ENCODE measurements around the gene LIPC. TPM values are rescaled to one million over a fixed set of nuclear protein-coding genes. Genes with fewer than 3 reads are reported as not detected.

Gene LIPC
- total and polyA plus RNA-seq, 4 donors: 0.17 to 0.99 (median 0.62) TPM

GRCh38 chr15:58561321-58561720 lies 129.5 kb downstream of the LIPC start:
- Histone ChIP-seq H3K27ac (ENCODE audit: low read depth, low read length) (no peak overlapping the region), H3K4me3 (ENCODE audit: low read depth, low read length) (no peak overlapping the region), H3K36me3 (ENCODE audit: control insufficient read depth, insufficient read depth, low read length) (no peaks in the 10 kb centered on the region), H3K4me1 (ENCODE audit: control insufficient read depth, insufficient read depth, low read length) (peaks cover 4% of the 10 kb centered on the region), H3K9me3 (ENCODE audit: control insufficient read depth, insufficient read depth, low read length) (no peaks in the 10 kb centered on the region), H3K27me3 (ENCODE audit: control insufficient read depth, insufficient read depth, low read length) (no peaks in the 10 kb centered on the region)
- 0% methylated on average over 1 of the region's 1 CpG for WGBS (ENCODE audit: insufficient coverage)
- no peak for DNase-seq (ENCODE audit: low read depth in 4 of 6, low spot score in 6 of 6)

GRCh38 chr15:58562135-58562534 lies 130.3 kb downstream of the LIPC start:
- WGBS (ENCODE audit: insufficient coverage): 30% methylated on average over 3 of the region's 3 CpGs
- DNase-seq (ENCODE audit: low read depth in 4 of 6, low spot score in 6 of 6): peak in 1 of 6 donors; percentile 37
- no peaks in the 10 kb centered on the region for H3K9me3 ChIP-seq (ENCODE audit: control insufficient read depth, insufficient read depth, low read length)
- H3K4me3 ChIP-seq (ENCODE audit: low read depth, low read length): no peak overlapping the region
- H3K27ac ChIP-seq (ENCODE audit: low read depth, low read length): no peak overlapping the region
- H3K27me3 ChIP-seq (ENCODE audit: control insufficient read depth, insufficient read depth, low read length): no peaks in the 10 kb centered on the region
- peaks cover 4% of the 10 kb centered on the region for H3K4me1 ChIP-seq (ENCODE audit: control insufficient read depth, insufficient read depth, low read length)
- H3K36me3 ChIP-seq (ENCODE audit: control insufficient read depth, insufficient read depth, low read length): no peaks in the 10 kb centered on the region

- Histone ChIP-seq H3K27ac (ENCODE audit: low read depth, low read length) (no peak overlapping the region), H3K4me1 (ENCODE audit: control insufficient read depth, insufficient read depth, low read length) (peaks cover 4% of the 10 kb centered on the region), H3K9me3 (ENCODE audit: control insufficient read depth, insufficient read depth, low read length) (no peaks in the 10 kb centered on the region), H3K27me3 (ENCODE audit: control insufficient read depth, insufficient read depth, low read length) (no peaks in the 10 kb centered on the region), H3K4me3 (ENCODE audit: low read depth, low read length) (no peak overlapping the region), H3K36me3 (ENCODE audit: control insufficient read depth, insufficient read depth, low read length) (no peaks in the 10 kb centered on the region)
- DNase-seq (ENCODE audit: low read depth in 4 of 6, low spot score in 6 of 6): peak in 1 of 6 donors; percentile 37
- 73% methylated on average over 5 of the region's 6 CpGs for WGBS (ENCODE audit: insufficient coverage)
Observed at GRCh38 chr15:58564981-58565380, 133.2 kb downstream of the LIPC start.

GRCh38 chr15:58565619-58566018 lies 133.8 kb downstream of the LIPC start:
- Histone ChIP-seq H3K27ac (ENCODE audit: low read depth, low read length) (no peak overlapping the region), H3K27me3 (ENCODE audit: control insufficient read depth, insufficient read depth, low read length) (no peaks in the 10 kb centered on the region), H3K4me1 (ENCODE audit: control insufficient read depth, insufficient read depth, low read length) (peaks cover 4% of the 10 kb centered on the region), H3K36me3 (ENCODE audit: control insufficient read depth, insufficient read depth, low read length) (no peaks in the 10 kb centered on the region), H3K4me3 (ENCODE audit: low read depth, low read length) (no peak overlapping the region), H3K9me3 (ENCODE audit: control insufficient read depth, insufficient read depth, low read length) (no peaks in the 10 kb centered on the region)
- DNase-seq (ENCODE audit: low read depth in 4 of 6, low spot score in 6 of 6): no peak
- WGBS (ENCODE audit: insufficient coverage): 90% methylated on average over 2 of the region's 4 CpGs

GRCh38 chr15:58566029-58566428 lies 134.2 kb downstream of the LIPC start:
- Histone ChIP-seq H3K9me3 (ENCODE audit: control insufficient read depth, insufficient read depth, low read length) (no peaks in the 10 kb centered on the region), H3K4me3 (ENCODE audit: low read depth, low read length) (no peak overlapping the region), H3K27me3 (ENCODE audit: control insufficient read depth, insufficient read depth, low read length) (no peaks in the 10 kb centered on the region), H3K4me1 (ENCODE audit: control insufficient read depth, insufficient read depth, low read length) (peaks cover 4% of the 10 kb centered on the region), H3K27ac (ENCODE audit: low read depth, low read length) (no peak overlapping the region), H3K36me3 (ENCODE audit: control insufficient read depth, insufficient read depth, low read length) (no peaks in the 10 kb centered on the region)
- no peak for DNase-seq (ENCODE audit: low read depth in 4 of 6, low spot score in 6 of 6)
- WGBS (ENCODE audit: insufficient coverage): 67% methylated on average over 6 of the region's 6 CpGs

- Histone ChIP-seq H3K27me3 (ENCODE audit: control insufficient read depth, insufficient read depth, low read length) (no peaks in the 10 kb centered on the region), H3K9me3 (ENCODE audit: control insufficient read depth, insufficient read depth, low read length) (no peaks in the 10 kb centered on the region), H3K27ac (ENCODE audit: low read depth, low read length) (peak overlapping the region; percentile 33), H3K4me3 (ENCODE audit: low read depth, low read length) (no peak overlapping the region), H3K36me3 (ENCODE audit: control insufficient read depth, insufficient read depth, low read length) (no peaks in the 10 kb centered on the region), H3K4me1 (ENCODE audit: control insufficient read depth, insufficient read depth, low read length) (peaks cover 7% of the 10 kb centered on the region)
- WGBS (ENCODE audit: insufficient coverage): 13% methylated on average over 1 of the region's 2 CpGs
- DNase-seq (ENCODE audit: low read depth in 4 of 6, low spot score in 6 of 6): peak in 2 of 6 donors; percentile 35 to 52
Observed at GRCh38 chr15:58568157-58568571, 136.4 kb downstream of the LIPC start.

GRCh38 chr15:58569455-58569854 lies 137.7 kb downstream of the LIPC start:
- Histone ChIP-seq H3K4me1 (ENCODE audit: control insufficient read depth, insufficient read depth, low read length) (peaks cover 7% of the 10 kb centered on the region), H3K27me3 (ENCODE audit: control insufficient read depth, insufficient read depth, low read length) (no peaks in the 10 kb centered on the region), H3K27ac (ENCODE audit: low read depth, low read length) (no peak overlapping the region), H3K9me3 (ENCODE audit: control insufficient read depth, insufficient read depth, low read length) (no peaks in the 10 kb centered on the region), H3K4me3 (ENCODE audit: low read depth, low read length) (no peak overlapping the region), H3K36me3 (ENCODE audit: control insufficient read depth, insufficient read depth, low read length) (no peaks in the 10 kb centered on the region)
- no CpG with 5 or more reads among the region's 1 CpG for WGBS (ENCODE audit: insufficient coverage)
- DNase-seq (ENCODE audit: low read depth in 4 of 6, low spot score in 6 of 6): no peak

GRCh38 chr15:58571491-58571890 lies 139.7 kb downstream of the LIPC start:
- peak in 2 of 6 donors; percentile 60 to 82 for DNase-seq (ENCODE audit: low read depth in 4 of 6, low spot score in 6 of 6)
- Histone ChIP-seq H3K4me3 (ENCODE audit: low read depth, low read length) (no peak overlapping the region), H3K4me1 (ENCODE audit: control insufficient read depth, insufficient read depth, low read length) (peaks cover 3% of the 10 kb centered on the region), H3K36me3 (ENCODE audit: control insufficient read depth, insufficient read depth, low read length) (no peaks in the 10 kb centered on the region), H3K27ac (ENCODE audit: low read depth, low read length) (no peak overlapping the region), H3K27me3 (ENCODE audit: control insufficient read depth, insufficient read depth, low read length) (no peaks in the 10 kb centered on the region), H3K9me3 (ENCODE audit: control insufficient read depth, insufficient read depth, low read length) (no peaks in the 10 kb centered on the region)
- 60% methylated on average over 1 of the region's 6 CpGs for WGBS (ENCODE audit: insufficient coverage)

GRCh38 chr15:58572521-58572920 lies 140.7 kb downstream of the LIPC start:
- no peak for DNase-seq (ENCODE audit: low read depth in 4 of 6, low spot score in 6 of 6)
- WGBS (ENCODE audit: insufficient coverage): 62% methylated on average over 4 of the region's 4 CpGs
- Histone ChIP-seq H3K36me3 (ENCODE audit: control insufficient read depth, insufficient read depth, low read length) (no peaks in the 10 kb centered on the region), H3K27me3 (ENCODE audit: control insufficient read depth, insufficient read depth, low read length) (no peaks in the 10 kb centered on the region), H3K27ac (ENCODE audit: low read depth, low read length) (no peak overlapping the region), H3K4me3 (ENCODE audit: low read depth, low read length) (no peak overlapping the region), H3K4me1 (ENCODE audit: control insufficient read depth, insufficient read depth, low read length) (peaks cover 3% of the 10 kb centered on the region), H3K9me3 (ENCODE audit: control insufficient read depth, insufficient read depth, low read length) (no peaks in the 10 kb centered on the region)

GRCh38 chr15:58573270-58573669 lies 141.5 kb downstream of the LIPC start:
- H3K4me1 ChIP-seq (ENCODE audit: control insufficient read depth, insufficient read depth, low read length): peaks cover 3% of the 10 kb centered on the region
- WGBS (ENCODE audit: insufficient coverage): 100% methylated on average over 2 of the region's 4 CpGs
- H3K27me3 ChIP-seq (ENCODE audit: control insufficient read depth, insufficient read depth, low read length): no peaks in the 10 kb centered on the region
- no peaks in the 10 kb centered on the region for H3K36me3 ChIP-seq (ENCODE audit: control insufficient read depth, insufficient read depth, low read length)
- no peaks in the 10 kb centered on the region for H3K9me3 ChIP-seq (ENCODE audit: control insufficient read depth, insufficient read depth, low read length)
- H3K4me3 ChIP-seq (ENCODE audit: low read depth, low read length): no peak overlapping the region
- DNase-seq (ENCODE audit: low read depth in 4 of 6, low spot score in 6 of 6): no peak
- no peak overlapping the region for H3K27ac ChIP-seq (ENCODE audit: low read depth, low read length)

All from spinal cord (tissue), 10 donors.